NCI-H1436 treated with DMSO at 0.1 percent for 48 hours (cell line): Measurements from ENCODE around the gene DCAF4L1.

Experiments
- DNase-seq: peaks from one replicate; lab custom pipeline; 2025; lab: John Stamatoyannopoulos, UW

Gene DCAF4L1, protein sequence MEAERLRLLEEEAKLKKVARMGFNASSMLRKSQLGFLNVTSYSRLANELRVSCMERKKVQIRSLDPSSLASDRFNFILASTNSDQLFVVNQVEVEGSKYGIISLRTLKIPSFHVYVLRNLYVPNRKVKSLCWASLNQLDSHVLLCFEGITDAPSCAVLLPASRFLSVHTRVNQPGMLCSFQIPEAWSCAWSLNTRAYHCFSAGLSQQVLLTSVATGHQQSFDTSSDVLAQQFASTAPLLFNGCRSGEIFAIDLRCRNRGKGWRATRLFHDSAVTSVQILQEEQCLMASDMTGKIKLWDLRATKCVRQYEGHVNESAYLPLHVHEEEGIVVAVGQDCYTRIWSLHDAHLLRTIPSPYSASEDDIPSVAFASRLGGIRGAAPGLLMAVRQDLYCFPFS

DNA sequence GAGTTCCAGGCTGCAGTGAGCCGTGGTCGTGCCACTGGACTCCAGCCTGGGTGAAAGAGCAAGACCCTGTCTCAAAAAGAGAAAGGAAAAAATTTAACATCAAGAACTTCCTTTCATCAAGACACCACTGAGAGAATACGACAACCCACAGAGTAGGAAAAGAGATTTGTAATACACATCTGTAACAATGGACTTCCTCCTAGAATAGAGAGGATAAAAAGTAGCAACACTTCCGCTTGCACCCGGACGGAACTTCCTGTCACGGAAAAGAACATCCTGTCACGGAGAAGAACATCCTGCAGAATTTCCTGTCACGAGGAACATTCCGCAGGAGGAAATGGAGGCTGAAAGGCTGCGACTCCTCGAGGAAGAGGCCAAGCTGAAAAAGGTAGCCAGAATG, at the start of gene DCAF4L1:
TSS of gene DCAF4L1 (plus strand) at position 301 of the 400 bp plus-strand sequence. CDS start at position 338, 37 bp downstream.
- DNase-seq: no peak

DNA sequence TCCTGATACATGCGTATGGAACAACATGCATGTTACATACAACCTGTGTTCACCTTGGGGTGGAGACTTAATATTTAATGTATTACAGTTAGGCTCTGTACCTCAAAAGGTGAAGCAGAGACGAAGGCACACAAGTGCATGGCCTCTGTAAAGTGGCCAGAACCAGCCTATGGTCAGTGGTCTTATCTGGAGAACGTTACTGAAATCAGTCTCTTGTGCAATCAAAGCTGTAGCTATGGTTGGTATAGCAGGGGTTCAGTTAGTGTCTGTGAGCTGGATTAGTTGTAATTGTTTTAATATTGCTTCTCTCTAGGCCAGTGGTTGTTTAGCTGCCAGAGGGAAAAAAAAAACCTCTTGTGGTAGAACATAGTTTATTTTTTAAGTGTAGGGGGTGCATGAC, 48.6 kb upstream of the DCAF4L1 start:
- DNase-seq: no peak

DNA sequence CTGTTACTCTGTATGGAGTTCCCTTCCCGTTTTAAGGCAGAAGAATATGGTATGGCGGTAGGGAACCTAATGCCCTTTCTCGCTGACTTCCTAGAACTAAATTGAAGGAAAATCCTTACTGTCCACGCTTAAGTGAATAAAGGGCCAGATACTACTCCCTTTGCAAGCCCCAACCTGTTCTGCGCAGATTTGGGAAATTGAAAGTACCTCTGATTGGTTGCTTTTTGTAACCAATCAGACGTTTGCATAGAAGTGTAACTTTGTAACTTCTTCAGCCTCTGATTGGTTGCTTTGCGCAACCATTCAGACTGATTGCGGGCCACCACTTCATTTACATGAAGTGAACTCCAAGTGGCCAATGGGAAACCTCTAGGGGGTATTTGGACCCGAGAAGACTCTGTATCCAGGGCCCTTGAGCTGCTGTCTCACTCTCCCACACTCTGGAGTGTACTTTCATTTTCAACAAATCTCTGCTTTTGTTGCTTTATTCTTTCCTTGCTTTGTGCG, 47.5 kb upstream of the DCAF4L1 start:
- DNase-seq: peak; percentile 20

DNA sequence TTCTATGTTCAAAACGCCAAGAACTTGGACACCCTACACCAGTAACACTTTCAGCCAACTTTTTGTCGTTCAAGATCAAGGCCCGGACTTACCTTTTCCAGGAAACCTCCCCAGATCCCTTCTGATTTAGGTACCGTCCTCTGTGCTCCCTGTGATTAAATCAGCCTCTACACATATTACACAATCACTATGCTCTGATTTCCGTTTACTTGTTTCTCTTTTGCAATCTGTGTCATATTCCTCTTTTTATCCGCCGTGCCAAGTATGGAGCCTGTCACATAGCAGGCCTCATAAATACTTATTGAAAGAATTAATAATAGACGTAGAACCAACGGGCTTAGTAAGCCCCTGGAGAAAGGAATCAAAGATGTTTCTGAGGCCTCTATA, 47.0 kb upstream of the DCAF4L1 start:
- no peak for DNase-seq

DNA sequence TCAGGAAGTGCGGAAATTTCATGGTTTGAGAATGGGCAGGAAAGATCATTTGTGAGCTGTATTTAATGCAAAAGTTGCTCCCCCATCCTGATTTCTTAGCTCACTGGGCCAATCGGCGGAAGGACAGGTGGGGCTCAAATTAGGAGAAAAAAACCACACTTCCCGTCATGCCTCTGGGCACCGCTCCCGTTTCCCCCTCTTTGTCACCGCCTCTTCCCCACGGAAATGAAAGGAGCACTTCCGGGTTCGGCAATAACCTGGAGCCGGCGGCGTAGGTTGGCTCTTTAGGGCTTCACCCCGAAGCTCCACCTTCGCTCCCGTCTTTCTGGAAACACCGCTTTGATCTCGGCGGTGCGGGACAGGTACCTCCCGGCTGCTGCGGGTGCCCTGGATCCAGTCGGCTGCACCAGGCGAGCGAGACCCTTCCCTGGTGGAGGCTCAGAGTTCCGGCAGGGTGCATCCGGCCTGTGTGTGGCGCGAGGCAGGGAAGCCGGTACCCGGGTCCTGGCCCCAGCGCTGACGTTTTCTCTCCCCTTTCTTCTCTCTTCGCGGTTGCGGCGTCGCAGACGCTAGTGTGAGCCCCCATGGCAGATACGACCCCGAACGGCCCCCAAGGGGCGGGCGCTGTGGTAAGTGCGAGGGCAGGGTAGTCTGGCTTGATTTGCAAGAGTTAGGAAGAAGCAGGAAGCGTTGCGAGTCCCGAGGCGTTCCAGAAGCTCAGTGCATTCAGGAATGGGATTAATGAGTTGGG, 46.5 kb upstream of the DCAF4L1 start, which contains the start of gene TMEM33:
TSS of gene TMEM33 (plus strand) at position 529 of the 751 bp plus-strand sequence. CDS start at position 585, 56 bp downstream.
- DNase-seq: peak; percentile 61

DNA sequence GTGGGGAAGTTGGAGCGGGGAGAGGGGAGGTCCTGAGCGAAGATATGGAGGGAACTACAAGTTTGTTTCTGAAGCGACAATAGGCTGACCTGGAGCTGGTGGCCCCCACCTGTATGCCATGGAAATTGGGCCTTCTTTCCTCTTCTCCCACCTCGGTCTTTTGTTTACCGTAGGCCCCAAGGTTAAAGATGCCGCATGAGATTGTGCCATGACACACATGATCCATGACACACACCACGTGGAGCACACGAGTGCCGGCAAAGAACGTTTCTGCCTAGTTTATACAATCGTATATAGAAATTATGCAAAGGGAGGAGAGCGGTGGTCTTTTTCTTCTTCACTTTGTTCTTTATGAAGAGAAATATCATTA, 45.9 kb upstream of the DCAF4L1 start:
- DNase-seq: no peak

DNA sequence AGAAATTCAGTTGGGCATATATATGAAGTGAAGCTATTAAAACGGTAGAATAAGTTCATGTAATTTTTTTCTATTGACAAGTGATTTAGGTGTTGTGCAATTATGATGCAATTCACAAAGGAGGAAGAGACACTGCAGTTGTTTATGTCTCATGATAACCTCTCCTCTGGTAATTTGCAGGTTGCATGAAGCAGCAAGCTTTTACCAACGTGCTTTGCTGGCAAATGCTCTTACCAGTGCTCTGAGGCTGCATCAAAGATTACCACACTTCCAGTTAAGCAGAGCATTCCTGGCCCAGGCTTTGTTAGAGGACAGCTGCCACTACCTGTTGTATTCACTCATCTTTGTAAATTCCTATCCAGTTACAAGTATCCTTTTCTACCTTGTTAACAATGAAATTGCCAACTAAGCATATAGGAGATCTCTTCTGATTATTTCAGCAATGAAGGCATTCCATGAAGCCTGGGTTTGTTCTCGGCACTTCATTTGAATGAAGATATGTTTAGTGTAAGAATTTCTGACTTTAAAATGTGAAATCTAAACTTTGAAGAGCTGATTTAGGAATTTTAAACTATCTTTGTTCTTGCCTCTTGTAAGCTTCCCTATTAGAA, 42.4 kb upstream of the DCAF4L1 start:
- DNase-seq: no peak

DNA sequence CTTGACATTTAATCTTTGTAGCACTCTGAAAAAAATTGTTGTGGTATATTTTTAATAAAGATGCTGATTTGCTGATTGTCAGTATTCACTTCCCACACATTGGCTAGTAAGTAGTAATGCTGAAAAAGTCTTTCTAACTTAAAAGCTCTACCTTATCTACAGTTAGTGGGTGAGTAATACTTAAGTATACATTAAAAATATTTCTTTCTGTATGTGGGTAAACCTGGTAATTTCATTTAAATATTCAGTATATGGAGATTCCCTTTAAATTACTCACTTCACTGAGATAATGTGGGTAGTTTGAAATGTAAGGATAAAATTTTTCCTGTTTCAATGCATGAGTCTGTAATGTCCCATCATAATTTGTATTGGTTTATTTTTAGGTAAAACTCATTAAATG, 40.7 kb upstream of the DCAF4L1 start:
- no peak for DNase-seq

DNA sequence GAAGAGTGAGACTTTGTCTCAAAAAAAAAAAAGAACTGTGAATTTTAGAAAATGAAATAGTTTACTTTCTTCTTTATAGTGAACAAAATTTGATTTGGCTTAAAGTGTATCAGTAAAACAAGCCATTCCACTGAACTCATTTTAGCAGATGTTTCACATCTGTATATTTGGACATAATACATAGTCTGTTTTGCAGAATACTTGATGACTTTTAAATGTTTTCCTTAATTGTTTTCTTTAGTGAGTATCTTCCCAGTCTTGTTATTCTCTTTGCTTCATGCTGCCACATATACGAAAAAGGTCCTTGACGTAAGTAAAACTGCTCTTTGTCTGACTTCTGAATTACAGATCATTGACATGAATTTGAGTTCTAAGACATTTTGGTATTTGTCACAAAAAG, 38.0 kb upstream of the DCAF4L1 start:
- no peak for DNase-seq

DNA sequence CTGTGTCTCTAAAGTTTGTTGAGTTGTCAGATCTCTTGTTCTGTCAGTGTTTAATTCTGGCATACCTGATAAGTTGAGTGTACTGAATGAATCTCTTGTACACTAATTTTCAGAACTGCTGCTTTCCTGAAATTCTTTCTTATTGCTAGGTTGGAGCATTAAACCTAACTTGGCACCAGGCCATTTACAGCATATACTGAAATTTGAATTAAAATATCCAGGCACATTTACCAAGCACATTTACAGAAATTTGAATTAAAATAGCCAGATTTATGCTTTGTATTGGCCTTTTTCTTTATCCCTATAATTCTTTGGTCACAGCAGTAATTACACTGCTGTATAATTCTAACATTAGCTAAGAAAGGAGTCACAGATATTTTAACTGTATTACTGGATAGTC, 37.5 kb upstream of the DCAF4L1 start:
- DNase-seq: no peak

DNA sequence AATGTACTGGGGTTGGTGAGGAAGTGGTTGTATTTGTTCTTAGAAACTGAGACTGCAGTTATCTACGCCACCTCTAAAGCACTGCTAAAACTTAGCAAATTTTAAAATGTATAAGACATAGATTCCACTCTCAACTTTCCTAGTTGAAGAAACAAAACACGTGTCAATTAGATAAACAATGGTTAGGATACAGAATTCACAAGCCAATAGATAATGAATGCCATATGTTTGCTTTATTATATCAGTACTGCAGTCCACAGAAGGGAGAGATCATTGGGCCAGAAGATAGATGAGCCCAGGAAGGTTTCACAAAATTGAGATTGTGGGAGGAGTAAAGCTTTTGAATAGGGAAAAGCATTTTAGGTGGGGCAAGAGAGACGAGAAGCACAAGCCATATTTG, 32.0 kb upstream of the DCAF4L1 start:
- DNase-seq: no peak

DNA sequence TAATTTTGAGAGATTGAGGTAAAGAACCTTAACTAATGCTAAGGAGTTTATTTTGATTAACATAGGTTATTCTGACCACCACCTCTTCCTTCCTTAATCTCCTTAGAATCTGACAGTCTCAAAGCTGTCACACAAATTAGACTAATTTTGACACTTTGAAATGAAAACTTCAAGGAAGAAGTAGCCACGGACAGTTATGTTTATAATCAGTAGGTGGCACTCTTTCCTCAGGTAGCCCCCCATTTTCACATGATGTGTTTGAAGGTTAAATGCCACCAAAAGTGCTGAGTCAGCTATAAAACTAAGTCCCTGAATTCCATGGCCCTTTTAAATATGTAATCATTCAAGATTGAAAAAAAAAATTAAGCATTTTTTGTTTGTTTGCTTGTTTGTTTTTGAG, 23.9 kb upstream of the DCAF4L1 start:
- no peak for DNase-seq

DNA sequence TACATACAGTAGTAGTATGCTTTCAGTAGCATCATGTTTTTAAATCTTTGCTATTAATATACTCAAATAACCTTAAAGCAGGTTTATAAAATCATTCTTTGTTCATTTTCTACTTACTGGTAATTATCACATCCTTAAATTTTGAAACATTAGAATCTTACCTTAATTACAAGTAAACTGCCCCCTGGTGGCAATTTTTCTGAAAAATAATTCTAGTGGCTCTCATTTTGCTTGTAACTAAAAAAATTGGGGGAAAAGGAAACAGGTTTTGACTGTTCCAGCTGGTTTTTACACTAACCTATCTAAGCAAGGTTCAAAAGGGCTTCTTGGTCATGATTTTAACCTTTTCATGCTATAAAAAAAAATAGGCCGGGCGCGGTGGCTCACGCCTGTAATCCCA, 18.5 kb upstream of the DCAF4L1 start:
- no peak for DNase-seq

DNA sequence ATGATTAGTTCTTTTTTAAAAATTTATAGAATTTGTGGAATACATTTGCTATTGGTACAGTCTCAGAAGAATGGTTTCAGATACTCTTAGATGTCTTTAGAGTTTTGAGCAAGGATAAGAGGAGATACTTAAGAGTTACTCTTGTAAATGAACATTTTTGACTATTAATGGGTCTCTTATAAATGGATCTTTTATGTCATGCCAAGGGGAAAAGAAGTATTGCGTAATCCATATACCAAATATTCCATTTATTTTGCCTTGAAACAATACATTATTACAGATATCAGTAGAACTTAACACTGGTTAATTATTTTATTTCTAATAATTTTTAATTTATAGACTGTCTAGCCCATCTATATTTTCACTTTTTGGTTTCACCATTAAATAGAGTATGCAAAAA, 17.2 kb upstream of the DCAF4L1 start:
- DNase-seq: no peak

DNA sequence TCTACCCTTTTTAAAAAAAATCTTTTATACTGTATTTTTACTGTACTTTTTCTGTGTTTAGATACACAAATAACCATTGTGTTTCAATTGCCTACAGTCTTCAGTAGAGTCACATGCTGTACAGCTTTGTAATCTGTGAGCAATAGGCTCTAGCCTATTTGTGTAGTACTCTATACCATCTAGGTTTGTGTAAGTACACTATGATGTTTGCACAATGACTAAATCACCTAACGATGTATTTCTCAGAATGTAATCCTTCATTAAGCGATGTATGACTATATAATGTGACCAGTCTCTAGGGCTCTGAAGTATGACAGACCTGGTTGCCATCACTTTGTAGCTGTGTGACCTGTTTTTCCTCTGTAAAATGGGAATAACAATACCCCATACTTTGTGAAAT, 14.2 kb upstream of the DCAF4L1 start:
- DNase-seq: no peak

DNA sequence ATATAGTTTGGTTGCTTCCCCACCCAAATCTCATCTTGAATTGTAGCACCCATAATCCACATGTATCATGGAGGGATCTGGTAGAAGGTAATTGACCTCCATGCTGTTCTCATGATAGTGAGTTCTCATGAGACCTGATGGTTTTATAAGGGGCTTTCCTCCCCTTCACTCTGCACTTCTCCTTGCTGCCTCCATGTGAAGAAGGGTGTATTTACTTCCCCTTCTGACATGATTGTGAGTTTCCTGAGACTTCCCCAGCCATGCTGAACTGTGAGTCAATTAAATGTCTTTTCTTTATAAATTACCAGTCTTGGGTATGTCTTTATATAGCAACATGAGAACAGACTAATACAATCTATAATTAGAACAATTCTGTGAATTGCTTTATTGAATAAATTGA, 11.9 kb upstream of the DCAF4L1 start:
- DNase-seq: no peak

DNA sequence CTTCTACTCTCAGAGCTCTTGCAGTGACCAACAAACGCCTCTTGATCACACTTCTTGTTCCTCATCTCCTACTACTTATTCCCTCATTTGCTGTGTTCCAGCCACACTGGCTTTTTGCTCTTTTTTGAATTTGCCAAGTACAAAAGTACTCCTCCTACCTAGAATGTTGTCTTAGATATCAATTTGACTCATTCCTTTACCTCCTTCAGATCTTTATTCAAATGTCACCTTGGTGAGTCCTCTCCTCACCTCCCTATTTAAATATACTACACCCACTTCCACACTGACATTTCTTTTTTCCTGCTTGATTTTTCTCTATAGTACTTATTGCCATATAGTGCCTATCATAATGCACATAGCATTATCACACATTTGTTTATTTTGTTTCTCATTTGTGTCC, 6.2 kb upstream of the DCAF4L1 start:
- no peak for DNase-seq

DNA sequence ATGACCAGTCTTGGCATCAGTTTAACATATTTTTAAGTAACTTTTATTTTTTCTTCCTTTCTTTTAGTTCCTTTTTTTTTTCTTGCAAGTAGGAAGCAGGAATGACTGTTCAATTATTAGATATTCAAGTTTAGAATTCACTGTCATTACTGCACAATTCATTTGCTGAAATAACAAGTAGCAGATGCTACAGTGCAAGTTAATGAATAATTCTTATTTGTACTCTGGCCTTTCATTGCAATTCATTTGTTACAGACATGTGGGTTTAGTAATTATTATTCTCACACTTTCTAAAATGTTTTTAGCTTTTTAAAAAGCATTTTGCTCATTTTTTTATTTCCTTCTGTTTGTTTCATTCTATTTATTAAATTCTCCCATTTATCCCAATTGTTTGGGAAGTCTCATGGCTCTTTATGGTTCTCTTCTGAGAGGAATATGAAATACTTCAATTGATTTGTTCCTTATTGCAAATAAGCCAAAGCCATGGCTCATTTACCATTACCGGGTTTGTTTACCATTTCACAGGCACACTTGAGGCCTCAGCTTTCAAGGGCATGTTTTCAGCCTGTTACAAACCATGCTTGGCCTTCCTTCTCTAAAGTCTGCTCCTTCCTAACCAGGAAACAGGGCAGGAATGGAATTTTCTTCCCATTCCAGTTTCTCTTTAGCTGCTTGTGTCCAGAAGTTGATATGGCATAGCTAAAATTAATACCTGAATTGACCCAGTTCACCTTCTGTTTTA, 4.6 kb upstream of the DCAF4L1 start:
- no peak for DNase-seq

DNA sequence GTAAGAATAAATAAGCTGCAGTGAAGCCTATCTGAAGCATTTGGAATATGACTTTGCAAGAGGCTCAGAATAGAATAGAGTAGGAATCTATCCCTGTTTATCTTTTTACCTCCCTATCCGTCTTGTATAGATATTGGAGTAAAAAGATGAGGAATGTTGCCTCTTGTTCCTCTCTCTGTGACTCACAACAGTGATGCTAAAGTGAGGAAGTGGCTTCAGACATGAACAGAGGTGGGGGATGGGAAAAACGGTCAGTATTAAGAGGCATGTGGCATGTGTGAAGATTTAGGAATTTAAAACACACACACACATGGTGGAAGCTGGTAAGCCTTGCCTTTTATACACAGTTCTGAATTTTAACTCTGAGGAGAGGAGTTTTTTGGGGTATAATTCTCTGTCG, 3.8 kb upstream of the DCAF4L1 start:
- no peak for DNase-seq

DNA sequence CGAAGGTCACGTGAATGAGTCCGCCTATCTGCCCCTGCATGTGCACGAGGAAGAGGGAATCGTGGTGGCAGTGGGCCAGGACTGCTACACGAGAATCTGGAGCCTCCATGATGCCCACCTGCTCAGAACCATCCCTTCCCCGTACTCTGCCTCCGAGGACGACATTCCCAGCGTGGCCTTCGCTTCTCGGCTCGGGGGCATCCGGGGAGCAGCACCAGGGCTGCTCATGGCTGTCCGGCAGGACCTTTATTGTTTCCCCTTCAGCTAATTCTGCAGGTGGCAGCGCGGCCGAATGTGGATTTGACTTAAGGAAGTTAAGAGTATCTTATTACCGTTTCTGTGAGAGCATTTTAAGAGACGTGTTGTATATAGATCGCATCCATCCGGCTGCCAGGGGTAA, 1.2 kb downstream of the DCAF4L1 start:
- no peak for DNase-seq

DNA sequence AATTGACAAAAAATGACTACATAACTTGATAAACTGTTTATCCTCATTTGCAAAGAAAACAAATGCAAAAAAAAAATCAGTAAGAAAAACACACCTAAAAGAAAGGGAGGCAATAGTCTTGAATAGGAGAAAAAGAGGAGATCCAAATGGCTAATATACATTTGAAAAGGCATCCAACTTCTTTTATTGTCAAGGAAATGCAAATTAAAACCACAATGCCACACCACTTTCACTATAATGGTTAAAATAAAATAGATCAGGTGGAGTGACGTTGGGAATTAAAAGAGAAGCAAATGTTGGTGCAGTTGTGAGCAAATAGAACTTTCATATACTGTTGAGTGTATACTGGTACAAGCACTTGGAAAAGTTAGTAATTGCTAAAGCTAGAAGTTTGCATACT, 3.6 kb downstream of the DCAF4L1 start:
- DNase-seq: no peak

DNA sequence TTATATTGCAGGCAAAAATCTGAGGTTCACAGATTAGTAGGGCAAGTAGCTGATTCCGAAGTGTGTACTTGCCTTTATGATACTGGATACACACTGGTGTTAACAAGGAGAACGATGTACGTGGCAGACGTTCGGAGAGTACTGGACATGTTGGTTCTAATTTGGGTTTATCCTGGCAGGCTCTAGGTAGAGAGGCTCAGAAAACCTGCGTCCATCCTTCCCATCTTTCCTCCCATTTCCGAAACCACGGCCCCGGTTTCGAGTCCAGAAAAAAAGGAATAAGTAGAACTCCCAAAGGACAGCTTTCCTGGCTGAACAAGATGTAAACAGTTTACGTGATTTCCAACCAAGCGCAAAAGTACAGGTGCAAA, 8.4 kb downstream of the DCAF4L1 start:
- no peak for DNase-seq
